OCI-LY1 (cell line): ENCODE data around the gene BRD3OS.

Experiments used
- H2AFZ ChIP-seq: fragments of 200-600 bp; sonication (generic), shearing (Covaris generic); 2 replicates; pipeline ENCODE4 v1.6.0; 2014; ENCODE audit warnings: antibody characterized with exemption, mild to moderate bottlenecking, low read length
- H3F3A ChIP-seq: fragments of 200-600 bp; sonication (generic), shearing (Covaris generic); 2 replicates; pipeline ENCODE4 v1.6.0; 2014; ENCODE audit warnings: mild to moderate bottlenecking, antibody characterized with exemption, low read length, moderate library complexity; ENCODE audit not compliant: insufficient read depth
- H3K27ac ChIP-seq: fragments of 200-600 bp; sonication (generic); 2 replicates; pipeline ENCODE4 v1.5.1; 2014; ENCODE audit warnings: low read length, mixed run types, mild to moderate bottlenecking, low read depth; ENCODE audit not compliant: poor library complexity, severe bottlenecking
- H3K27me3 ChIP-seq: fragments of 200-600 bp; sonication (generic); 2 replicates; pipeline ENCODE4 v1.6.0; 2014; ENCODE audit warnings: antibody characterized with exemption, mild to moderate bottlenecking, low read length, moderate library complexity; ENCODE audit not compliant: insufficient read depth
- H3K36me3 ChIP-seq: fragments of 200-600 bp; sonication (generic); 2 replicates; pipeline ENCODE4 v1.6.1; 2014; ENCODE audit warnings: mild to moderate bottlenecking, antibody characterized with exemption, low read length, moderate library complexity, mixed read lengths; ENCODE audit not compliant: insufficient read depth
- H3K4me1 ChIP-seq: fragments of 200-600 bp; sonication (generic); 2 replicates; pipeline ENCODE4 v1.5.1; 2014; ENCODE audit warnings: mild to moderate bottlenecking, low read length, moderate library complexity; ENCODE audit not compliant: insufficient read depth, severe bottlenecking
- H3K4me2 ChIP-seq: fragments of 200-600 bp; sonication (generic), shearing (Covaris generic); 2 replicates; pipeline ENCODE4 v1.6.1; 2014; ENCODE audit warnings: low read length
- H3K4me3 ChIP-seq: fragments of 200-600 bp; sonication (generic); 2 replicates; pipeline ENCODE4 v1.5.1; 2014; ENCODE audit warnings: low read length, low read depth, mild to moderate bottlenecking, mixed read lengths; ENCODE audit not compliant: poor library complexity, severe bottlenecking
- H3K79me2 ChIP-seq: fragments of 200-600 bp; shearing (Covaris generic); 2 replicates; pipeline ENCODE4 v1.6.1; 2016; ENCODE audit warnings: mixed run types, low read length, mixed read lengths; ENCODE audit not compliant: insufficient read depth
- H3K9ac ChIP-seq: fragments of 200-600 bp; sonication (generic), shearing (Covaris generic); 2 replicates; pipeline ENCODE4 v1.6.1; 2014; ENCODE audit warnings: mild to moderate bottlenecking, low read length, mixed read lengths
- H3K9me2 ChIP-seq: fragments of 200-600 bp; sonication (generic), shearing (Covaris generic); 2 replicates; pipeline ENCODE4 v1.6.1; 2014; ENCODE audit warnings: low read depth, mild to moderate bottlenecking, low read length, mixed read lengths
- H3K9me3 ChIP-seq: fragments of 200-600 bp; shearing (Covaris generic); 2 replicates; pipeline ENCODE4 v1.6.1; 2014; ENCODE audit warnings: low read length, mixed read lengths
- H4K20me1 ChIP-seq: fragments of 200-600 bp; sonication (generic), shearing (Covaris generic); 2 replicates; pipeline ENCODE4 v1.6.0; 2016; ENCODE audit warnings: mild to moderate bottlenecking, low read length; ENCODE audit not compliant: insufficient read depth
- EZH2 ChIP-seq: fragments of 200-600 bp; sonication (generic), shearing (Covaris generic); IDR thresholded peaks from 2 replicates; pipeline ENCODE4 v1.8.0; 2017; ENCODE audit warnings: borderline replicate concordance, mixed run types, mild to moderate bottlenecking, antibody characterized with exemption, low read length, moderate library complexity, mixed read lengths
- TF ChIP-seq, protein P1 (sequence below): fragments of 200-600 bp; sonication (generic), shearing (Covaris generic); IDR thresholded peaks from 2 replicates; pipeline ENCODE4 v1.5.1; 2017; ENCODE audit warnings: mild to moderate bottlenecking, antibody characterized with exemption, low read length, moderate library complexity, mixed read lengths

The BRD3OS gene

DNA sequence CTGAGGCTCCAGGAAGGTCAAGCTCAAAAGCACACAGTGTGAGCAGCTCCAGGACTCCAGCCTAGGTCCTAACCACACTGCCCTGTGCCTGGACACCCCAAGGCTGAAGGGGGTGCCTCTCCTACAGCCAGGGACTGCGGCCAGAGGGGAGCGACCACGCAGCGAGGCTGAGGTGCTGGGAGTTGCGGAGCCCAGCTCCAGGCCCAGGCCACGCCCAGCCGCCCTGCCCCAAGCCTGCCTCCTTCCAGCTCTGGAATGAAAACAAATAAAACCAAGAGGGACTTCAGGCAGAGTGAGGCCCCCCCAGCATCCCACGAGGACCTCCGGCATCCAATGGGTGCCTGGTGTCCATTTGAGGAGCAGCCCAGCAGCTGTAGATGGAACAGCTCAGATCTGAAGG is 48.4 kb upstream of the BRD3OS start:
- Histone ChIP-seq H4K20me1 (no peaks in the 10 kb centered on the region), H3K27ac (no peak overlapping the region), H3K79me2 (no peaks in the 10 kb centered on the region), H3K9ac (no peak overlapping the region), H3F3A (no peaks in the 10 kb centered on the region), H3K4me3 (no peak overlapping the region), H3K36me3 (no peaks in the 10 kb centered on the region), H3K27me3 (peaks cover 14% of the 10 kb centered on the region; the same call in 1 of the 2 replicates), H3K4me2 (no peak overlapping the region), H3K9me3 (no peaks in the 10 kb centered on the region), H3K9me2 (no peaks in the 10 kb centered on the region), H3K4me1 (no peaks in the 10 kb centered on the region), H2AFZ (no peak overlapping the region)
- TF ChIP-seq EZH2: no peak
- TF ChIP-seq, protein P1, sequence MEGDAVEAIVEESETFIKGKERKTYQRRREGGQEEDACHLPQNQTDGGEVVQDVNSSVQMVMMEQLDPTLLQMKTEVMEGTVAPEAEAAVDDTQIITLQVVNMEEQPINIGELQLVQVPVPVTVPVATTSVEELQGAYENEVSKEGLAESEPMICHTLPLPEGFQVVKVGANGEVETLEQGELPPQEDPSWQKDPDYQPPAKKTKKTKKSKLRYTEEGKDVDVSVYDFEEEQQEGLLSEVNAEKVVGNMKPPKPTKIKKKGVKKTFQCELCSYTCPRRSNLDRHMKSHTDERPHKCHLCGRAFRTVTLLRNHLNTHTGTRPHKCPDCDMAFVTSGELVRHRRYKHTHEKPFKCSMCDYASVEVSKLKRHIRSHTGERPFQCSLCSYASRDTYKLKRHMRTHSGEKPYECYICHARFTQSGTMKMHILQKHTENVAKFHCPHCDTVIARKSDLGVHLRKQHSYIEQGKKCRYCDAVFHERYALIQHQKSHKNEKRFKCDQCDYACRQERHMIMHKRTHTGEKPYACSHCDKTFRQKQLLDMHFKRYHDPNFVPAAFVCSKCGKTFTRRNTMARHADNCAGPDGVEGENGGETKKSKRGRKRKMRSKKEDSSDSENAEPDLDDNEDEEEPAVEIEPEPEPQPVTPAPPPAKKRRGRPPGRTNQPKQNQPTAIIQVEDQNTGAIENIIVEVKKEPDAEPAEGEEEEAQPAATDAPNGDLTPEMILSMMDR: no peak

DNA sequence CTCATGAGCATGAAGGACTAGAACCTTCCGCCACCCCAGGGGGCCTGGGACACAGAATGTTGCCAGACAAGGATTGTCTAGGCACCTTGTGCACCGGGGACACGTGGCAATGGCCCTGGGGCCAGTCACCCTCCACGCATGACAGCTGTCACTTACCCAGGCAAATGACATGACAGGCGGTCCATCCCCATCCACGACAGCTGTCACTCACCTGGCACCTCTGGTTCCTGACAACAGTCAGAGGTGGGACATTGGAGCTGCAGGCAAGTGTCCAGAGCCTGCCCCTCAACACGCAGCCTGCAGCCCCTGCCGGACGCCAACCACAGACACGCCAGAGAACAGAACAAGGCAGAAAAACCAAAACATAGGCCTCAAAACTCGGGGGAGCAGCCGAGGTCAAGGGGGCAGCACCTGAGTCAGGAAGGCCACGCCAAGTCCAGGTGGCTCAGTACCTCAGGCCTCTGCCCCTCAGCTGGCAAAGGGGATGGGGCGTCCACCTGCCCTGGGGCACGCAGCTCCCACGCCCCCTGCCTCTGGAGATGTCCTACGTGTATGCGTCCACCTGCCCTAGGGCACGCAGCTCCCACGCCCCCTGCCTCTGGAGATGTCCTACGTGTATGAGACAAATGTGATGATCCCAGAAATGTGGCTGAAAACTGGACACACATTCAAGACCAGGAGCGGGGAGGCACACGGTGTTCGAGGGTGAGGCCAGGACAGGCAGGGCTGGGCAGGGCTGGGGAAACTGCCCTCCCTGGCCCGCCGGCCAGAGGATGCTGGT is 47.7 kb upstream of the BRD3OS start:
- no peaks in the 10 kb centered on the region for H3K9me2 ChIP-seq
- H3K4me1 ChIP-seq: no peaks in the 10 kb centered on the region
- H3K4me2 ChIP-seq: no peak overlapping the region
- H2AFZ ChIP-seq: no peak overlapping the region
- TF ChIP-seq EZH2: no peak
- TF ChIP-seq, protein P1: no peak
- no peak overlapping the region for H3K27ac ChIP-seq
- no peaks in the 10 kb centered on the region for H3F3A ChIP-seq
- no peak overlapping the region for H3K9ac ChIP-seq
- no peaks in the 10 kb centered on the region for H3K36me3 ChIP-seq
- H3K4me3 ChIP-seq: no peak overlapping the region
- peaks cover 10% of the 10 kb centered on the region; the same call in 1 of the 2 replicates for H3K27me3 ChIP-seq
- H3K79me2 ChIP-seq: no peaks in the 10 kb centered on the region
- no peaks in the 10 kb centered on the region for H4K20me1 ChIP-seq
- no peaks in the 10 kb centered on the region for H3K9me3 ChIP-seq

GRCh38 chr9:133978226-133978898 is 46.9 kb upstream of the BRD3OS start:
- H3K36me3 ChIP-seq: no peaks in the 10 kb centered on the region
- H3K9me3 ChIP-seq: no peaks in the 10 kb centered on the region
- no peak for TF ChIP-seq EZH2
- TF ChIP-seq, protein P1: no peak
- H3K4me3 ChIP-seq: no peak overlapping the region
- H4K20me1 ChIP-seq: no peaks in the 10 kb centered on the region
- H3K9ac ChIP-seq: no peak overlapping the region
- no peaks in the 10 kb centered on the region for H3K9me2 ChIP-seq
- H3F3A ChIP-seq: no peaks in the 10 kb centered on the region
- H2AFZ ChIP-seq: no peak overlapping the region
- peaks cover 10% of the 10 kb centered on the region; the same call in 1 of the 2 replicates for H3K27me3 ChIP-seq
- no peak overlapping the region for H3K4me2 ChIP-seq
- no peaks in the 10 kb centered on the region for H3K79me2 ChIP-seq
- H3K27ac ChIP-seq: no peak overlapping the region
- no peaks in the 10 kb centered on the region for H3K4me1 ChIP-seq
